HG02884 (cell line): ENCODE data around the gene KRTAP3-3.
"Not testable (repeated sequence)": the region's sequence is repeated elsewhere in the genome, so short reads cannot be mapped to it uniquely, and the experiment has no call there.

Source experiments
- ATAC-seq: cut with Tn5 transposase; IDR thresholded peaks from one replicate; pipeline ENCODE4 v1.9.1; 2021; ENCODE audit warnings: mild to moderate bottlenecking, moderate library complexity; ENCODE audit not compliant: unreplicated experiment

The KRTAP3-3 gene

DNA sequence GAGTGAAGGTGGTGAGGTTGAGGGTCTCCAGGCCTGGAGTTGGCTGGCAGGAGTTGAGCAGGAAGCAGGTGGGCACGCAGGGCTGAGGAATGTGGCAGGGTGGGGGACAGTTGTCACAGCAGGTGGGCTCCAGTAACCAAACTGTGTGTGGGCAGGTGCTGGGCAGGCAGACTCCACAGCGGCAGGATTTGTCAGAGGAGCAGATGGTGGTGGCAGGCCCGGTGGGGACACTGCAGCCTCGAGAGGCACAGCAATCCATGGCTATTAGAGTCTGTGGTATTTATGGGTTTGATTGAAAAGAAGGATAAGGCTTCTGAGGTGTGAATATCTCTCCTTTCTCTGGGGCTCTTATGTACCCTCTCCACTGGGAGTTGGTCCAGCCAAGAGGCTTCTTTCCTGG, at the start of gene KRTAP3-3:
Gene KRTAP3-3 (minus strand): TSS at position 326 of the 400 bp plus-strand sequence. CDS start 67 bp downstream, at position 259.
- ATAC-seq: no peak

DNA sequence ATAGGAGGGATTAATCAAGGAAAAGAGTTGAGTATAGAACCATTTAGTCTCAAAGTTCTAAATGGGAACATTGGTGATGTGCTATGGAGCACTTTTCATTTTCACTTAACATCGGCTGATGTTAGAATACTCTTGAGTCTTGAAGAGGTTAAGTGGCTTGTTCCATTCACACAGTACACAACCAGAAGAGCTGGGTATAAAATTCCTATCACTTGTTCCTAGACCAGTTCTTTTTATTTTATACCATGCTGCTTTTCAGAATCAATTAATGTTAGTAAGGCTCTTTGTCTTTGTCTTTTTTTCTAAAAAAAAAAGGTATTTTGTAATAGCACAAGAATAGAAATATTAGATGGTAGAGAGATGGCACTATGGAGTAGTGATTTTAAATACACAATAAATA, 49.0 kb upstream of the KRTAP3-3 start:
- no peak for ATAC-seq

DNA sequence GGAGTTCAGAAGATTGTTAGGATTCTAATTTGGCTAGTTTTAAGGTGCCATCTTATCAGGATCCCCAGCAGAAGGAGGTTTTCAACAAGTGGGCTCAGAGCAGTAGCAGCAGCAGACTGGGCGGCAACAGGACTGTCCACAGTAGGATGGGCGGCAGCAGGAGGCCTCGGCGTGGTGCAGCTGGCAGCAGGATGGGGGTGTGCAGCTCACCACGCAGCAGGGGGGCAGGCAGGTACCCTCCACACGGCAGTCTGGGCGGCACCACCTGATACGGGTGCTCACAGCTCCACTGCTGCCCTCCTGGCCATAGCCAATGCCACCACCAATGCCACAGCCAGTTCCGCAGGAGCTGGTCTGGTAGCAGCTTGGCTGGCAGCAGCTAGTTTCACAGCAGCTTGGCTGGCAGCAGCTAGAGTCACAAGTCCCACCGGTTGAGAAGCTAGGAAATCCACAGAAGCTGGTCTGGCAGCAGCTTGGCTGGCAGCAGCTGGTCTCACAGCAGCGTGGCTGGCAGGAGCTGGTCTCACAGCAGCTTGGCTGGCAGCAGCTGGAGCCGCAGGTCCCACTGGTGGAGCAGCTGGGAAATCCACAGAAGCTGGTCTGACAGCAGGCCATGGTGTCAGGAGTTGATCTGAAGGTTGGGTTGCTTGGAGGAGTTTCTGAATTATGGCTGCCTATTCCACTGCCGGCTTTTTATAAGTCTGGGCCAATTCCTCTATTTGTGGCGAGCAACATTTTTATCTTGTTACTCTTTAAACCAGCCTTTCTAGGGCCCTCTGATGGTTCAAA, 47.0 kb upstream of the KRTAP3-3 start, which contains the start of gene KRTAP1-1:
Gene KRTAP1-1 (minus strand): TSS at position 668 of the 789 bp plus-strand sequence. CDS start 53 bp downstream, at position 615.
- not testable (repeated sequence) for ATAC-seq

DNA sequence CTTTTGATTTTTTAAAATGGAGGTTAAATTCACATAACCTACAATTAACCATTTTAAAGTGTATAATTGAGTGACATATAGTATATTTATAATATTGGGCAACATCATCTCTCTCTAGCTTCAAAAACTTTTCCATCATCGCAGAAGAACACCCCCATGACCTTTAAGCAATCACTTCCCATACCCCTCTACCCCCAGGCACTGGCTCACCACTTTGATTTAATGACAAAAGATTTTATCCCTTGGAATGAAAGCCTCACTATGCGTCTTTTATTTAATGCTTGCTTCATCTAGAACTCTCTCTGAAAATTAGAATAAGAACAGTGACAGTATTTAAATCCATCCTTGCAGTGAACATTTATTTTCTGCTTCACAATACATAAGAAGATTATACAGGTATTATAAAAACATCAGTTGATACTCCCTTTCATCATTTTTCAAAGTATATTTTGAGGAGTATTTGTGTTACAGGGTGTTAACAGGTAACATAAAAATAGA, 43.9 kb upstream of the KRTAP3-3 start:
- no peak for ATAC-seq

DNA sequence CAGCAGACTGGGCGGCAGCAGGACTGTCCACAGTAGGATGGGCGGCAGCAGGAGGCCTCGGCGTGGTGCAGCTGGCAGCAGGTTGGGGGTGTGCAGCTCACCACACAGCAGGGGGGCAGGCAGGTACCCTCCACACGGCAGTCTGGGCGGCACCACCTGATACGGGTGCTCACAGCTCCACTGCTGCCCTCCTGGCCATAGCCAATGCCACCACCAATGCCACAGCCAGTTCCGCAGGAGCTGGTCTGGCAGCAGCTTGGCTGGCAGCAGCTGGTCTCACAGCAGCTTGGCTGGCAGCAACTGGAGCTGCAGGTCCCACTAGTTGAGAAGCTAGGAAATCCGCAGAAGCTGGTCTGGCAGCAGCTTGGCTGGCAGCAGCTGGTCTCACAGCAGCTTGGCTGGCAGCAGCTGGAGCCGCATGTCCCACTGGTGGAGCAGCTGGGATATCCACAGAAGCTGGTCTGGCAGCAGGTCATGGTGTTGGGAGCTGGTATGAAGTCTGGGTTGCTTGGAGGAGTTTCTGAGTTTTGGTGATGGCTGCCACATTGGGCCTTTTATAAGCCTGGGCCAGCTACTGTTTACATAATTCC, 40.5 kb upstream of the KRTAP3-3 start, which contains the start of gene KRTAP1-3:
Gene KRTAP1-3 (minus strand): TSS at position 529 of the 590 bp plus-strand sequence. CDS start 53 bp downstream, at position 476.
- not testable (repeated sequence) for ATAC-seq

DNA sequence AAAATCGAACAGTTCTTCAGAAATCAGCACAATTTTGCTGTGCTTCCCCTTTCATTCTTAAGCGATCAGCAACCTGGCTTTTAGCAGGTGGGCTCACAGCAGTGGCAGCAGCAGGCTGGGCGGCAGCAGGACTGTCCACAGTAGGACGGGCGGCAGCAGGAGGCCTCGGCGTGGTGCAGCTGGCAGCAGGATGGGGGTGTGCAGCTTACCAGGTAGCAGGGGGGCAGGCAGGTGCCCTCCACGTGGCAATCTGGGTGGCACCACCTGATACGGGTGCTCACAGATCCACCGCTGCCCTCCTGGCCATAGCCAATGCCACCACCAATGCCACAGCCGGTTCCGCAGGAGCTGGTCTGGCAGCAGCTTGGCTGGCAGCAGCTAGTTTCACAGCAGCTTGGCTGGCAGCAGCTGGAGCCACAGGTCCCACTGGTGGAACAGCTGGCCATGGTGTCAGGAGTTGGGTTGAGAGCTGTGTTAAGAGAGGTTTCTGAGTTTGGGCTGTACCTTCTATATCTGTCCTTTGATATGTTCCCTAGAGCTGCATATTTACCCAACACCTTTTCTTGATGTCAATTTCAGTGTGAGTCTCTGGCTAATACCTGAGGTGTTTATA, 35.8 kb upstream of the KRTAP3-3 start, which contains the start of gene KRTAP1-4:
Gene KRTAP1-4 (minus strand): TSS at position 563 of the 613 bp plus-strand sequence. CDS start 117 bp downstream, at position 446.
- no peak for ATAC-seq

DNA sequence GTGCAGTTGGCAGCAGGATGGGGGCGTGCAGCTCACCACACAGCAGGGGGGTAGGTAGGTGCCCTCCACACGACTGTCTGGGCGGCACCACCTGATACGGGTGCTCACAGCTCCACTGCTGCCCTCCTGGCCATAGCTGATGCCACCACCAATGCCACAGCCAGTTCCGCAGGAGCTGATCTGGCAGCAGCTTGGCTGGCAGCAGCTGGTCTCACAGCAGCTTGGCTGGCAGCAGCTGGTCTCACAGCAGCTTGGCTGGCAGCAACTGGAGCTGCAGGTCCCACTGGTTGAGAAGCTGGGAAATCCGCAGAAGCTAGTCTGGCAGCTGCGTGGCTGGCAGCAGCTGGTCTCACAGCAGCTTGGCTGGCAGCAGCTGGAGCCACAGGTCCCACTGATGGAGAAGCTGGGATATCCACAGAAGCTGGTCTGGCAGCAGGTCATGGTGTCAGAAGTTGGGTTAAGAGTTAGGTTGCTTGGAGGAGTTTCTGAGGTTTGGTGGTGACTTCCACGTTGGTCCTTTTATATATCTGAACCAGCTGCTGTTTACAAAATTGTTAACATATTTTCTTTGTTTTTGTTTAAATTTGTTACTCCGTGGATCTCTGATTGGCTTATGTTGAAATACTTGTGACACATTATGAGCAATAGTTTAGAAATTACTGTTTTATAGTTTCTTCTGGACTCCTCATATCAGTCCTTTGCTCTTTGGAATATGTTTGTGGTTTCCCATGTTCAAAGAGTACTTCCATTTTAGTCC, 32.9 kb upstream of the KRTAP3-3 start, which contains the start of gene KRTAP1-5:
Gene KRTAP1-5 (minus strand): TSS at position 494 of the 757 bp plus-strand sequence. CDS start 53 bp downstream, at position 441.
- no peak for ATAC-seq

DNA sequence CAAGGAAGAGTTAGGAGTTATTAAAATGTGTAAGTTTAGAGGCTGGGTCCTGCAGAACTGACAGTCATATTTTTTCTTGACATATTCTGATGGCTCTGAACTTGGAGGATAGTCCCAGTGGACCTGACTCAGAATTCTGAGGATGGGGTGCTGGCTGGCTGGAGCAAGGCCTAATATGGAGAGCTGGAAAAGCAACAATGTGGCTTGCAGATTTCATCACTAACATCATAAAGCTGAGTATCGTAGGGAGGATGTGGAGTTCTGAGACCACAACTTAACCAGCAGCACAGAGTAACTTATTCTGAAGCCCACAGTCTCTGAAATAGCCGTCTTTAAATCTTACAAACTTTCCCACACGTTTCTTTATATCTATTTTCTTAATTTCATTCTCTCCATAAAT, 30.7 kb upstream of the KRTAP3-3 start:
- no peak for ATAC-seq

DNA sequence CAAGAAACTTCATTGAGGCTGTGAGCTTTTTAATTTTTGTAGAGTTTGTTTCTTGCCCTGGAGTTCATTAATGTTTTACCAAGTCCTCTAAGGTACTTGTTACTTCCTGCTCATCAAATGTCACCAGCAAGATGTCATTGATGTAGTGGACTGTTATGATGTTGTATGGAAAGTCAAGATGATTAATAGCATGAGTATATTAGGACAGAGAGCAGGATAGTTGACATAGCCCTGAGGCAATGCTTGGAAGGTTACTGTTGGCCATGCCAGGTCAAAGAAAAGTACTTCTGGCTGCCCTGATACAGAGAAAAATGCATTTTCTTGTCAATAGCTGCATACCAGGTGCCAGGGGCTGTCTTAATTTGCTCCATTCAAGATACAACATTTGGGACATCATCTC, 26.4 kb upstream of the KRTAP3-3 start:
- ATAC-seq: no peak

DNA sequence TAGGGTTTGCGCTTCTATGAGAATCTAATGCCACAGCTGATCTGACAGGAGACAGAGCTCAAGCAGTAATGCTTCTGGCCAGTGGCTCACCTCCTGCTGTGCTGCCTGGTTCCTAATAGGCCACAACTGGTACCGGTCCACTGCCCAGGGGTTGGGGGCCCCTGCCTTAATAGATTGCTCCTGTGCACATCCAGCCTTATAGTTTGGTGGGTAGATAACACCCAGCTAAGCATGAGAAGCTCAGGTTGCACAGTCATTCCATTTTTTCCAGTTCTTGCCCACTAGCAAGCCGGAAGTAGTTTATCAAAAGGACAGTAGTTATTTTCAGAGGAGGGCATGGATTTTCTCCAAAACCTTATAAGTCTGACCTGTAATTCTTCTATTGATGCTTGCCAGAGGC, 25.5 kb upstream of the KRTAP3-3 start:
- no peak for ATAC-seq

DNA sequence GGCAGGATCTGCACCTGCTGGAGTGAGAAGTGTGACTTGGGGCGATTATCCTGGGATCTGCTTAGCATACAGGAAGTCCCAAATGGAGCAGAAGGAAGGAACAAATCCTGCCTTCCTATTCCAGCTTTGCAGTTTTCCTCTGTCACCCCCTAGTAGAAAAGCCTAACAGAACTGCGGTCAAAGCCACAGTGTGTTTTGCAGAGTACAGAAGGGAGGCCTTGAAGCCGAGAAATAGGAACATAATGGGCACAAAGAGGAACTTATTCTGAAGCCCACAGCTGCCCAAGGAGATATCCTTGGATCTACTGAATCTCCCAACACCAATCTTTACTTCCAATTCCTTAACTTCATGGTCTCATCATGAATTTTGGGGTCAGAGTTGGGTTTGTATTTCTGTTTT, 24.6 kb upstream of the KRTAP3-3 start:
- no peak for ATAC-seq

DNA sequence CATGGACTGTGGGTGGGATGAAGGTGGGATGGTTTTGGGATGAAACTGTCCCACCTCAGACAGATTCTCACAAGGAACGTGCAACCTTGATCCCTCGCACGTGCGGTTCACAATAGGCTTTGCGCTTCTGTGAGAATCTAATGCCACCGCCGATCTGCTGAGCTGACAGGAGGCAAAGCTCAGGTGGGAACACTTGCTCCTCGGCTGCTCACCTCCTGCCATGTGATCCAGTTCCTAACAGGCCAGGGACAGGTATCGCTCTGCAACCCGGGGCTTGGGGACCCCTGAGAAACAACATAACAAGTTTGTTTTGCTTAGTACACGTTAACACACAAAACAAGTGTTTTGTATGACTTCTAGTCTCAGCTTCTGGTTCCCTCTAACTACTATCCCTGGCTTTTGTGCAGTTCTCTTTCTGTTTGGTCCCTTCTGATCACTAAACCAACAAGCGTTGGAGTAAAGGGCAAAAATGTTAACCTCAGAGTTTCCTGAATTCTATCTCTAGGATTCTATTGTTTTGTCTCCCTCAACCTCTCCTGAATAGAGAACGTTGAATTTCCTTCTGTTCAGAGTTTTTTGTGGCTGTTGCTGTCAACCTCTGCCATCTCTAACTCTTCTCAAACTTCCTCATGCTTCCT, 22.7 kb upstream of the KRTAP3-3 start:
- no peak for ATAC-seq

DNA sequence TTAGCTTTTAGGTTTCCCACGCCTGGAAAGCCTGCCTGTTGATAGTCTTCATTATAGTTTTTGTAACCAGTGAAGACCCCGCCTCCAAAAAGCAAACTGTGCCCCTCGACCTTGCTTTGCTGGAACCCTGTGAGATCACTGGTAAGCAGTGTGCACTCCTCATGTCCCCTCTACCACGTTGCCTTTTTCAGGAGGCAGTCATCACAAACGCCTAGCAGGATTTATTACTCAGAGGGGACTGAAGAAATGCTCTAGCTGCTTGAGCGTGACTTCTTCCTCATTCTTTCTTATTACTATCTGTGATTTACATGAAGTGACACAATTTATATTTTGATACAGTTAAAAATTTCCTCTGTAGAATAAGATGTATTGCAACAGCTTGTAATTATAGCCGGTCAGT, 21.5 kb upstream of the KRTAP3-3 start:
- ATAC-seq: no peak

DNA sequence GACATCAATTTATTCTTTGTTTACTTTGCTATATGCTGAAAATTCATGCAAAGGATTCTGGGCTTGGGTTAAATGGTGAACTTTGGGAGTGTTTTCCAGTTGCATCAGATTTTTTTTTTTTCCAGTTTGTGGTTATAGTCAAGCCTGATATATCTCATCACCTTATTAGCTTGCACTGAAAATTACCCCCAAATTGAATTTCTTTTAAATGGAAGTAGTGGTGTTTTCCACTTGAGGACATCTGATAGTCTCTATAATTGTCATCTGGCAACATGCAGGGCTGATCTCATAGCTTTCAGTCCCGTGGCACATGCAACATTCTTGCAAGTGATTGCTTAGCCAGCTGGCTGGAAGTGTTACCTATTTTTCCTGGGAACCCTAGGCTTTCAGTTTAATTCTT, 19.6 kb upstream of the KRTAP3-3 start:
- ATAC-seq: no peak

DNA sequence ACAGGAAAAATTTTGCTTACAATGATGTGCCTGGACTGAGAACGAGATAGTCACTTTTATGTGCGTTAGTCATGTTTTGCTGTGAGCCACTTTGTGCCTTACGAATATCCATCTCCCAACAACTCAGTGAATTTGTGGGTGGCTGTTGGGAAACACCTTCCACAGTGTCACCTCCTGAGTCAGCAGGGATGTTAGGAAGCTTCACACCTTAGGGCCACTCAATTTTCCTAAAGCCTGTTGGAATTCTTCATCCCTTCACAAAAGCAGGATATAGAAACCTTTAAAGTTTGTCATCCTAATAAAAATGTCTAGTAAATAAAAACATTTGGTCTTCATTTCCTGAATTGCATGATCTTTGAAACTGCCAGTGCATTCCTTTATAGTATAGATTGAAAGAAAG, 19.2 kb upstream of the KRTAP3-3 start:
- no peak for ATAC-seq

DNA sequence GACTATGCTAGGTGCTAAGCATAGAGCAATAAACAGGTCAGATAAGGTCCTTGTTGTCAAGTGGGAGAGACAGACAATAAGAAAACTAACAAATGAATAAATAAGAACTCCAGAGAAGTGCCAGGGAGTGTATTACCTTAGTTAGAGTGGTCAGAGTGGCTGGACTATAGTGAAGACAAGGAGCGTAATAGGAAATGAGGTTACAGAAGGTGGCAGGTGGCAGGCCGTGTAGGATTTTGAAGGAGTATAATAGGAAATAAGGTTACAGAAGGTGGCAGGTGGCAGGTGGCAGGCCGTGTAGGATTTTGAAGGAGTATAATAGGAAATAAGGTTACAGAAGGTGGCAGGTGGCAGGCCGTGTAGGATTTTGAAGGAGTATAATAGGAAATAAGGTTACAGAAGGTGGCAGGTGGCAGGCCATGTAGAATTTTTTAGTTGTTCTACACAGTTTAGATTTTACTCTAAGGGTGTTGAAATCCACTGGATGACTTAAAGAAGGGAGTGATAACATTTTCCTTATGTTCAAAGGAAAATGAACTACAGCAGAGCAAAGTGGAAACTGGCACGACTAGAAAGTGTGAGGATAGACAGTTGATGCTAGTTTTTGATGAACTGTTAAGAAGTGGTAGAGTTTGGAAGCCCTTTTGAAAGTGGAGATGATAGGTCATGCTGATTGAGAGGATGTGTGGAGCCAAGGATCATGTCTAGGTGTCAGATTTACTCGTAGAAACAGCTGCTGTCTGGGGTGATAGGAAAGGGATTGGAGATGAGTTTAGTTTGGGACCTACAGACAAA, 18.6 kb upstream of the KRTAP3-3 start:
- no peak for ATAC-seq

DNA sequence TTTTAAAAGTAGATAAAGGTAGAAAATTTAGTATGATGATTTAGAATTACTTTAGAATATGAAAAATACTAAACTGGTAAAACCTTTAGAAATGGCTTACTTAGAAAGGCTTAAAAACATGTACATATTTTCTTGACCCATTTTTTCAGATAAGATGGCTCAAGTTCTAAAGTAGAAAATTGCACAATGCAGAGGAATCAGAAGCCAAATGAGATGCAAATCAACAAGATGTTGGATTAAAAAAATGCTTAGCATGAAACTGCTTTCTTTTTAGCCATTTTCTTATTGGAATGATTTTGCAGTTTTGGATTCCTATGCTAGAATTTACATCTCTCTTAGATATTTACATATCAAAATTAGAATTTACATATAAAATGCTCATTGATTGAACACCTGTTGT, 16.5 kb upstream of the KRTAP3-3 start:
- ATAC-seq: no peak

DNA sequence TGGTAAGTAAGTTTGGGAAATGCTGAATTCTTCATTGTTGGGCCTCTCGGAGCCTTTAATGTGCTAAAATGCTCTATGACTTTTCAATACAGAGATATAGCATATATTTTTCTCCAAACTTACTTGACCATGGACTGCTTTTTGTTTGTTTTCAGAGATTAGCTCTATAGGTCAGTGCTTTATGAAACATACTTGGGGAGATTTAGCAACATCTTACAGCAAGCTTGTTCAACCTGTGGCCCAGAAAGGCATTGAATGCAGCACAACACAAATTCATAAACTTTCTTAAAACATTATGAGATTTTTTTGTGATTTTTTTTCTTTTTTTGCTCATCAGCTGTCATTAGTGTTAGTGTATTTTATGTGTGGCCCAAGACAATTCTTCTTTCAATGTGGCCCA, 16.0 kb upstream of the KRTAP3-3 start:
- no peak for ATAC-seq

DNA sequence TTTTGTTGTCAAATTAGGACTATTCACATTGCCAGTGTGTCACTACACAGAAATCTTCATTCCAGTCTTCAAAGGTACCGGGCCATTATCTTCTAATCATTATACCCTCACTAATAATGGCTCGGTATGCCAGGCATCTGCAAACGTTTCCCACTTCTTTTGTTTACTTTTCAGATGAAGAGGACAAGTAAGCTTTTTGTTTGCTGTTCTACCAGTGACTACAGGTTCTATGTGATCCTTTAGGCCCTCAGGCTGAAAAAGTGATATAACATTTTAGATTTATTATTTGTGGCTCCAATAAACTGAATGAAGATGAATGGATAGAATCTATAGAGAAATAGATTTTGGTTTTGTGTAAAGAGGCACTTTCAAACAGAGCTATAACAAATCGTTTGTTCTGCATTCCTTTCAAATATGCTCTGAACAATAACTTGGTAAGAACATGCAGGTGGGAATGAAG, 15.4 kb upstream of the KRTAP3-3 start:
- ATAC-seq: no peak
